Measurements from ENCODE around the gene MUC5AC.
"Not testable (repeated sequence)": the region's sequence is repeated elsewhere in the genome, so short reads cannot be mapped to it uniquely, and the experiment has no call there.

MUC5AC gene

GRCh38 chr11:1175461-1176223, 17.9 kb downstream of the MUC5AC start:
- in situ Hi-C loops (cut with MboI; ENCODE audit: low sequenced_read_pairs): no loop called here

- in situ Hi-C loops (cut with MboI; ENCODE audit: low sequenced_read_pairs): no loop called here
These were observed 18.7 kb downstream of the MUC5AC start for GRCh38 chr11:1176224-1177019.

GRCh38 chr11:1177020-1177770, 19.4 kb downstream of the MUC5AC start:
- in situ Hi-C loops (cut with MboI; ENCODE audit: low sequenced_read_pairs): no loop called here

- in situ Hi-C loops (cut with MboI; ENCODE audit: low sequenced_read_pairs): no loop called here
These were observed 20.0 kb downstream of the MUC5AC start for GRCh38 chr11:1177771-1178090.

GRCh38 chr11:1178201-1178885, 20.6 kb downstream of the MUC5AC start:
- in situ Hi-C loops (cut with MboI; ENCODE audit: low sequenced_read_pairs): no loop called here

GRCh38 chr11:1178906-1179305, 21.2 kb downstream of the MUC5AC start:
- in situ Hi-C loops (cut with MboI; ENCODE audit: low sequenced_read_pairs): no loop called here

- in situ Hi-C loops (cut with MboI; ENCODE audit: low sequenced_read_pairs): no loop called here
These were observed 21.9 kb downstream of the MUC5AC start for GRCh38 chr11:1179641-1180040.

GRCh38 chr11:1180171-1180570, 22.4 kb downstream of the MUC5AC start:
- in situ Hi-C loops (cut with MboI; ENCODE audit: low sequenced_read_pairs): no loop called here

- in situ Hi-C loops (cut with MboI; ENCODE audit: low sequenced_read_pairs): no loop called here
These were observed 23.2 kb downstream of the MUC5AC start for GRCh38 chr11:1180947-1181391.

GRCh38 chr11:1181420-1181819, 23.7 kb downstream of the MUC5AC start:
- in situ Hi-C loops (cut with MboI; ENCODE audit: low sequenced_read_pairs): no loop called here

GRCh38 chr11:1181853-1182535, 24.2 kb downstream of the MUC5AC start:
- in situ Hi-C loops (cut with MboI; ENCODE audit: low sequenced_read_pairs): no loop called here

- in situ Hi-C loops (cut with MboI; ENCODE audit: low sequenced_read_pairs): not testable (repeated sequence)
These were observed 26.4 kb downstream of the MUC5AC start for GRCh38 chr11:1184139-1184538.

GRCh38 chr11:1188451-1189130, 30.8 kb downstream of the MUC5AC start:
- in situ Hi-C loops (cut with MboI; ENCODE audit: low sequenced_read_pairs): not testable (repeated sequence)

GRCh38 chr11:1189816-1190215, 32.1 kb downstream of the MUC5AC start:
- in situ Hi-C loops (cut with MboI; ENCODE audit: low sequenced_read_pairs): not testable (repeated sequence)

GRCh38 chr11:1191786-1192470, 34.2 kb downstream of the MUC5AC start:
- in situ Hi-C loops (cut with MboI; ENCODE audit: low sequenced_read_pairs): not testable (repeated sequence)

- in situ Hi-C loops (cut with MboI; ENCODE audit: low sequenced_read_pairs): no loop called here
These were observed 35.1 kb downstream of the MUC5AC start for GRCh38 chr11:1192741-1193325.

- in situ Hi-C loops (cut with MboI; ENCODE audit: low sequenced_read_pairs): no loop called here
These were observed 35.8 kb downstream of the MUC5AC start for GRCh38 chr11:1193326-1194230.

Measured in HL-60/S4 treated with phorbol 12-myristate 13-acetate at 8.2 ng/mL for 4 days and 3 days (cell line).